Measurements from ENCODE around the gene IMMT.

Gene IMMT

DNA sequence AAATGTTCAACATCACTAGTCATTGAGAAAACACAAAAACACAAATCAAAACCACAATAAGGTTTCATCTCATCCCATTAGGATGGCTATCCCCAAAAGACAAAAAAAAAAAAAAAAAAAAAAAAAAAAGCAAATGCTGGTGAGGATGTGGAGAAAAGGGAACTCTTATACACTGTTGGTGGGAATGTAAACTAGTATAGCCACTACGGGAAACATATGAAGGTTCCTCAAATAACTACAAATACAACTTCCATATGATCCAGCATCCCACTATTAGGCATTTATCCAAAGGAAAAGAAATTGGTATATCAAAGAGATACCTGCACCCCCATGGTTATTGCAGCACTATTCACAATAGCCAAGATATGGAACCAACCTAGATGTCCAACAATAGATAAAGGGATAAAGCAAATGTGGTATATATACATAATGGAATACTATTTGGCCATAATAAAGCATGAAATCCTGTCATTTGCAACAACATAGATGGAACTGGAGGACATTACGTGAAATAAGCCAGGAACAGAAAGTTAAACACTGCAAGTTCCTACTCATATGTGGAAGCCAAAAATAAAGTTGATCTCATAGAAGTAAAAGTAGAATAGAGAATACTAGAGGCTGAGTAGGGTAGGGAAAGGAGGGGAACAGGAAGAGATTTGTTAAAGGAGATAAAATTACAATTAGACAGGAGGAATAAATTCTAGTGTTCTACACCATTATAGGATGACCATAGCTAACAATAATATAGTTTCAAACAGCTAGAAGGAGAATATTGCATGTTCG is 98.0 kb downstream of the IMMT start:
- in situ Hi-C loops (cut with MboI; ENCODE audit: low sequenced_read_pairs): no loop called here

GRCh38 chr2:86094229-86094628 is 101.0 kb downstream of the IMMT start:
- in situ Hi-C loops (cut with MboI; ENCODE audit: low sequenced_read_pairs): no loop called here

All from HL-60/S4 (cell line).